Esophagus squamous epithelium (tissue), 5 donors: ENCODE data around the gene ZGLP1. TPM values are rescaled to one million over a fixed set of nuclear protein-coding genes. Genes with fewer than 3 reads are reported as not detected.

Source experiments
- DNase-seq: peaks from one replicate; lab custom pipeline; 2025; lab: John Stamatoyannopoulos, UW
- H3K27ac ChIP-seq, 4 donors: fragments of 200-600 bp; sonication (generic); one replicate each; pipeline ENCODE4 v1.5.1; 2016 to 2019; ENCODE audit warnings: mild to moderate bottlenecking in 1 of 4
- H3K27me3 ChIP-seq, 4 donors: fragments of 200-600 bp; sonication (generic); 1 replicate in 3 of 4; 2 replicates in 1 of 4; pipeline versions ENCODE4 v1.5.1 to v1.6.0; 2017 to 2021; ENCODE audit warnings: antibody characterized with exemption in 1 of 4
- H3K36me3 ChIP-seq, 3 donors: fragments of 200-600 bp; sonication (generic); one replicate each; pipeline ENCODE4 v1.5.1; 2016 to 2019
- H3K4me1 ChIP-seq, 3 donors: fragments of 200-600 bp; sonication (generic); one replicate each; pipeline ENCODE4 v1.5.1; 2017 to 2019
- H3K4me3 ChIP-seq, 4 donors: fragments of 200-600 bp; sonication (generic); 1 replicate in 3 of 4; 2 replicates in 1 of 4; pipeline ENCODE4 v1.5.1; 2016 to 2019; ENCODE audit warnings: mild to moderate bottlenecking in 2 of 4, moderate library complexity in 1 of 4
- H3K9me3 ChIP-seq, 3 donors: fragments of 200-600 bp; sonication (generic); one replicate each; pipeline ENCODE4 v1.5.1; 2016 to 2019
- CTCF ChIP-seq, 6 experiments: fragments of 450-650 bp in 4 of 6; fragments of 200-600 bp in 2 of 6; sonication (generic) in 2 of 6; IDR thresholded peaks; one replicate each; pipeline ENCODE4 v1.5.1; 2016 to 2019; ENCODE audit warnings: antibody characterized with exemption in 6 of 6, mild to moderate bottlenecking in 4 of 6, moderate library complexity in 4 of 6
- POLR2A ChIP-seq, 4 donors: fragments of 450-650 bp; IDR thresholded peaks; one replicate each; pipeline ENCODE4 v1.6.1; 2017; ENCODE audit warnings: antibody characterized with exemption in 4 of 4, mild to moderate bottlenecking in 4 of 4, moderate library complexity in 3 of 4
- WGBS, 2 donors: methylation state at CpG; one replicate each; pipeline ENCODE4 v1.1.5; 2018; 5-methylcytosine and 5-hydroxymethylcytosine counted together
- intact Hi-C: fragments of 100-400 bp; cut with DNase I; formaldehyde crosslinking; loops from one replicate; pipeline ENCODE4 v1.15.0; 2022
- total RNA-seq, 4 donors: library from RNA; depleted of rRNA; stranded (reverse); fragments of >200 nt; gene quantifications; one replicate each; pipeline ENCODE4 v1.1.0, GENCODE V29; 2016
- donor health status: DM: yes; HTN: yes; CAD: no.

The ZGLP1 gene
- total RNA-seq: 1 to 10 TPM in 2 of 4 donors, under 1 TPM in 2; 0.79 to 1.5 (median 1.2) TPM

- H3K4me1 ChIP-seq: peaks cover 0 to 1% (median 0%) of the 10 kb centered on the region in 3 donors
- intact Hi-C loops: no loop called here
- WGBS, 2 donors: 83 to 92% methylated on average over 8 to 12 of the region's 24 CpGs
- TF ChIP-seq CTCF (IDR thresholded peaks at IDR 0.05): no peak
- TF ChIP-seq POLR2A (IDR thresholded peaks at IDR 0.05): no peak
- no peaks in the 10 kb centered on the region for H3K27me3 ChIP-seq
- peaks cover 0 to 18% (median 4%) of the 10 kb centered on the region in 3 donors for H3K36me3 ChIP-seq
- no peaks in the 10 kb centered on the region for H3K9me3 ChIP-seq
- H3K27ac ChIP-seq: no peak within 1 kb of the TSS
- H3K4me3 ChIP-seq: no peak within 1 kb of the TSS
- no peak for DNase-seq
Observed at GRCh38 chr19:10309423-10309822, at the start of gene ZGLP1. Gene ZGLP1 (minus strand): TSS chr19:10309815.

GRCh38 chr19:10356431-10356830 is 46.8 kb upstream of the ZGLP1 start:
- 72 to 94% methylated on average over 3 to 4 of the region's 12 CpGs for WGBS, 2 donors

DNA sequence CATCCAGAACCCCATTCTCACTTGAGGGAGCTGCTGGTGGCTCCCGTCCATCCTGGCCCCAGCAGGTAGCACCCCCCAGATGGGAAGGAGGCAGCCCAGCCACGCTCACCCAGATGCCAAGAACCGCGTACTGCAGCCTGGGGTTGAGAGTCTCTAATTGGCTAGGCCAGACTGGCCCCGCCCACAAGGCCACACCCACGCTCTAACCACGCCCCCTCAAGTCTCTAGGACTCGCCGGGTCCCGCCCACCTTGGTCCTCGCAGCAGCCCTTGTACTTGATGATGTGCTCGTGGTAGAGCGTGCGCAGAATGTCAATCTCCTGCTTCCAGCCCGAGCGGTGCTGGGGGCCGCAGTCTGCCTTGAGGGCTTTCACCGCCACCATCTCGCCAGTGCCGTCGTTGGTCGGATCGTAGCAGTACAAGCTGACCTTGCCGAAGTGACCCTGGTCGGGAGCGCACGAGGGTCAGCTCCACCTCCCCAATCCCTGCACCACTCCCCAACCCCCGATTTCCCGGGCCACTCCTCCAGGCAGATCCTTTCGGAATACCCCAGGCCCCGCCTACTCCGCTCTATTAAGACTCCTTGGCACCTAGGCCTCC is 44.3 kb upstream of the ZGLP1 start:
- Histone ChIP-seq H3K4me3 (peak overlapping the region in 1 of 4 donors; percentile 32), H3K27ac (peak overlapping the region in 2 of 4 donors; percentile 54 to 69), H3K4me1 (peaks cover 0 to 8% (median 0%) of the 10 kb centered on the region in 3 donors), H3K36me3 (peaks cover 6 to 98% (median 43%) of the 10 kb centered on the region in 3 donors), H3K27me3 (no peaks in the 10 kb centered on the region), H3K9me3 (no peaks in the 10 kb centered on the region)
- DNase-seq: no peak
- intact Hi-C loops: no loop called here
- WGBS, 2 donors: 89 to 94% methylated on average over 23 to 24 of the region's 32 CpGs
- TF ChIP-seq POLR2A (IDR thresholded peaks at IDR 0.05) (no peak), CTCF (IDR thresholded peaks at IDR 0.05) (no peak)

More at GRCh38 chr19:10356431-10356830, 46.8 kb upstream of the ZGLP1 start:
- H3K36me3 ChIP-seq: peaks cover 13 to 100% (median 46%) of the 10 kb centered on the region in 3 donors
- TF ChIP-seq POLR2A (IDR thresholded peaks at IDR 0.05) (no peak), CTCF (IDR thresholded peaks at IDR 0.05) (no peak)
- H3K4me1 ChIP-seq: peaks cover 0 to 8% (median 0%) of the 10 kb centered on the region in 3 donors
- H3K9me3 ChIP-seq: no peaks in the 10 kb centered on the region
- H3K4me3 ChIP-seq: no peak overlapping the region
- no peak overlapping the region for H3K27ac ChIP-seq
- DNase-seq: no peak
- no peaks in the 10 kb centered on the region for H3K27me3 ChIP-seq
- intact Hi-C loops: no loop called here

DNA sequence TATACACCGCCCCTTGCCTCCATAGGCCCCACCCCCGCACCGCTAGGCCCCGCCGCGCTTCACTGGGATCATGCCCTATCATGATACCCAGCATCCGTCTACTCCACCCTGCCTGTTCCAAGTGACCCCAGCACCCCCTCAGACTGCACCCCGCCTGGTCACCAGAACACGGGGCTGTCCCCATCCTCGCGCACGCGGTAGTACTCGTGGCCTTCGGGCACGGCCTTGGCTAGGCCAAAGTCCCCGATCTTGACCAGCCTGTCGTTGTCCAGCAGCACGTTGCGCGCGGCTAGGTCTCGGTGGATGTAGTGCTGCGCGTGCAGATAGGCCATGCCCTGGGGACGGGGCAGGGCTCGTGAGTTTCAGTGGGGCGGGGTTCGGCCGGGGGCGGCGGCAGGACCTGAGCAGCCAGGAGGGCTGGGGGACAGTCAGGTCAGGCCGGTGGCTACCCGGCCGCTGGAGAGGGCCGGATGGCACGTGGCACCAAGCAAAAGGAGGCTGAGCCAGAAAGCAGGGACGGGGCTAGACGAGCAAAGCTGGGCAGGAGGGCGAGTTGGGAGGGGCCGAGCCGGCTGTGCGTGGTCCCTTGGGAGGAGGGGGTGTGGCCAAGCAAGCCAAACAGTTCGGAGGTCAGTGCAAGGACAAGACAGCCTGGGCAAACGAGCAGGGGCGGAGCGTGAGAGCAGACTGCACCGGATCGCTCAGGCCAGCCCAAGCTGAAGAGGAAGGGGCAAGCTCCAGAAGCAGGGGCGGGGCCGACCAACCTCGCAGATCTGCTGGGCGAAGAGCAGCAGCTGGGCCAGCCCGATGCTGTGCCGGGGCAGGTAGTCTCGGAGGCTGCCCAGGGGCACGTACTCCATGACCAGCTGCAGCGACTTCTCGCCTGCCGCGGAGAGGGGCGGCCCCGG is 43.4 kb upstream of the ZGLP1 start:
- intact Hi-C loops: no loop called here
- no peak for DNase-seq
- TF ChIP-seq POLR2A (IDR thresholded peaks at IDR 0.05): no peak
- TF ChIP-seq CTCF (IDR thresholded peaks at IDR 0.05): no peak
- H3K36me3 ChIP-seq: peaks cover 6 to 89% (median 39%) of the 10 kb centered on the region in 3 donors
- no peaks in the 10 kb centered on the region for H3K27me3 ChIP-seq
- peaks cover 0 to 8% (median 0%) of the 10 kb centered on the region in 3 donors for H3K4me1 ChIP-seq
- H3K27ac ChIP-seq: peak overlapping the region in 2 of 4 donors; percentile 59 to 69
- peak overlapping the region in 1 of 4 donors; percentile 32 for H3K4me3 ChIP-seq
- no peaks in the 10 kb centered on the region for H3K9me3 ChIP-seq
- 79 to 87% methylated on average over 17 to 25 of the region's 63 CpGs for WGBS, 2 donors

- no peaks in the 10 kb centered on the region for H3K9me3 ChIP-seq
- H3K27me3 ChIP-seq: no peaks in the 10 kb centered on the region
- no peak for DNase-seq
- intact Hi-C loops: no loop called here
- H3K4me1 ChIP-seq: no peaks in the 10 kb centered on the region
- peaks cover 0 to 24% (median 4%) of the 10 kb centered on the region in 3 donors for H3K36me3 ChIP-seq
- H3K27ac ChIP-seq: no peak overlapping the region
- no peak overlapping the region for H3K4me3 ChIP-seq
- WGBS, 2 donors: 75 to 82% methylated on average over 10 of the region's 10 CpGs
- TF ChIP-seq POLR2A (IDR thresholded peaks at IDR 0.05) (no peak), CTCF (IDR thresholded peaks at IDR 0.05) (no peak)
Observed at GRCh38 chr19:10346509-10346908, 36.9 kb upstream of the ZGLP1 start.
